NCI-H2081 (cell line): ENCODE data around the gene ZBTB16.

Source experiments
- DNase-seq, 2 experiments: peaks; one replicate each; lab custom pipeline; 2025; lab: John Stamatoyannopoulos, UW

Gene ZBTB16

DNA sequence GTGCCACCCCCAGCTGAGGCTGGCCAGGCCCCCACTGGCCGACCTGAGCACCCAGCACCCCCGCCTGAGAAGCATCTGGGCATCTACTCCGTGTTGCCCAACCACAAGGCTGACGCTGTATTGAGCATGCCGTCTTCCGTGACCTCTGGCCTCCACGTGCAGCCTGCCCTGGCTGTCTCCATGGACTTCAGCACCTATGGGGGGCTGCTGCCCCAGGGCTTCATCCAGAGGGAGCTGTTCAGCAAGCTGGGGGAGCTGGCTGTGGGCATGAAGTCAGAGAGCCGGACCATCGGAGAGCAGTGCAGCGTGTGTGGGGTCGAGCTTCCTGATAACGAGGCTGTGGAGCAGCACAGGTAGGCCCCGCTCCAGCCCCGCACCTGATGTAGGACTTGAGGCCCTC, 4.7 kb downstream of the ZBTB16 start:
- DNase-seq, result no peak

DNA sequence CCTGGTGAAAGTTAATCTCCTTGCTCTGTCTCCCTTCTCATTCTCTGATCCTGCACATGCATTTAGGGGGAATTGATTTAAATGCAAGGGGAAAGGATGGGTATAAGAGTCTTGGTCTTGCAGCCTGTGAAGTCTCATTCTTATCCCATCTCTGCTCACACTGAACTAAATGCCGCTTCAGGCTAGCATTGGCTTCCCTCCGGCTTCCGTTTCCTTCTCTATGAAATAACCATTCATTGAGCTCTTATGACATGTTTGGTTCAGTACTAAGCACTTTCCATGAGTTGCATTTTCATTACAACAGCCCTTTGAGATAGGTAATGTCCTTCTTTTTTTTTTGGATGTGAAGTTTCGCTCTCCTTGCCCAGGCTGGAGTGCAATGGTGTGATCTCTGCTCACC, 5.6 kb downstream of the ZBTB16 start:
- no peak for DNase-seq

DNA sequence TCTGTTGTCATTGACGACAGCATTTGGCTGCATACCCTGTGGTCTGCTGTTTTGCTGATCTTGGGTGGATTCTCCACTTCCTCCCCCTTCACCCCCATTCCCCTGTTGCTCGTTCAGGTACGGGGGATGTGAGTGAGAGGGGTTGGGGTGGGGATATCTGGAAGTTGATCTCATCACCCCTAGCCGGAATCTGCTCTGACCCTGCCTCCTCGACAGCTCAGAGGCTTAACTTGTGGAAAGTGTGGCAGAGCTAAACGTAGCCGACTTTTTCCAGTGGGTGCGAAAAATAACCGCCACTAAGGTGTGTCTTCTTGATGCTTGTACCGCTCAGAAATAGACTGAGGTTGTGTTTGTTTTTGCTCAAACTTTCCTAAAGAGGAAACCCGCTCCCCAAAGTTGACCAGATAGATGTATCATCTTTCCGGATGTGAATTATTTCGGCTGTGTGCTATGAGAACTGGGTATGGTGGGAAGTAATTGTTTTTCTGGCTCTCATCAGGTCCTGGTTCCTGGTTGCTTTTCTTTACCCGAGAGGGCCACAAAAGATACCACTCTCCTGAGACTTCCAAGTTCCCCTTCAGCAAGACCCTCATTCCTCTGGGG, 6.6 kb downstream of the ZBTB16 start:
- no peak for DNase-seq

DNA sequence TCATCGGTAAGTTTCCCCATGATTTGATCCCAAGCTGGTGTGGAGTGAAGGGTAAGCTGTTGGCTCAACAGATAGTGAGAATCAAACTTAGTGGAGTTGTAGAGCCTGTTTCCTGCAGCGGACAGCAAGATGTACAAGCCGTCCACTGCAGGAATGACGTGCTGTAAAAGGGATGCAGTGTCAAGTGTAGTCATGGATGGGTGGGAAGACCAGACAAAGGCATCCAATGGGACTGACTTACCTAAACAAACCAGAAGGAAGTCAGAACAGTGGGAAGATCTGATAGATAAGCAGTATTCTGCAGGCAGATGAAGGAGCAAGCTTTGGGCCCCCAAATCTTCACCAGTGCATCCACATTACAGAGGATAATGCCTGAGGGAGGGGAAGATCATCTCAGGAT, 8.8 kb downstream of the ZBTB16 start:
- DNase-seq, result no peak

DNA sequence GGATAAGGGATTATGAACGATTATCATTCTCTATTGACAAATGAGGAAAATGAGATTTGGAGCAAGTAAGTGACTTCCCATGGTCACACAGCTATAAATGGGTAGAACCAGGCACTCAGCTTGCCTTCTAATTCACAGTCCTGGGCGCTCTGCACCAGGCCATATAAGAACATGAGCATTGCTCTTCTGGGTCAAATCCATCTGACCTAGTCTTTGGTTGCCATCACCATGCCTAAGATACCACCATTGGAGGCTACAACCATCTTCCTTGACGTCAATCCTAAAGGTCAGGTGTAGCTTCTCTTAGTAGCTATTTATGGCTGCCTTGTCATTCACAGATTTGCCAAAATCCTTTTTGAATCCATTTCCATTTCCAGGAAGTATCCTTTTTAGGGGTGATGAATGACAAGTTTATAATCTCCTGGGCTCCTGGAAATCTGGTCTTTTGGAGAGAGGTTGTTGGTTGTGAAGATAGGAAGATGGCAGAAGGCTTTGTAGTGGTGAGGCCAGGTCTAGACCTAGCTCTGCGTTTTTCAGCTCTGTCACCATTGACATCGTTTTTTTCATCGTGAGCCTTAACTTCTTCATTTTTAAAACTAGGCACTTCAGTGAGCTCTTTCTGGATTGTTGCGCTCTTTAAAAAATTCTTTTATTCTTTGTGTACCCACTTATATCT, 11.1 kb downstream of the ZBTB16 start:
- no peak for DNase-seq

DNA sequence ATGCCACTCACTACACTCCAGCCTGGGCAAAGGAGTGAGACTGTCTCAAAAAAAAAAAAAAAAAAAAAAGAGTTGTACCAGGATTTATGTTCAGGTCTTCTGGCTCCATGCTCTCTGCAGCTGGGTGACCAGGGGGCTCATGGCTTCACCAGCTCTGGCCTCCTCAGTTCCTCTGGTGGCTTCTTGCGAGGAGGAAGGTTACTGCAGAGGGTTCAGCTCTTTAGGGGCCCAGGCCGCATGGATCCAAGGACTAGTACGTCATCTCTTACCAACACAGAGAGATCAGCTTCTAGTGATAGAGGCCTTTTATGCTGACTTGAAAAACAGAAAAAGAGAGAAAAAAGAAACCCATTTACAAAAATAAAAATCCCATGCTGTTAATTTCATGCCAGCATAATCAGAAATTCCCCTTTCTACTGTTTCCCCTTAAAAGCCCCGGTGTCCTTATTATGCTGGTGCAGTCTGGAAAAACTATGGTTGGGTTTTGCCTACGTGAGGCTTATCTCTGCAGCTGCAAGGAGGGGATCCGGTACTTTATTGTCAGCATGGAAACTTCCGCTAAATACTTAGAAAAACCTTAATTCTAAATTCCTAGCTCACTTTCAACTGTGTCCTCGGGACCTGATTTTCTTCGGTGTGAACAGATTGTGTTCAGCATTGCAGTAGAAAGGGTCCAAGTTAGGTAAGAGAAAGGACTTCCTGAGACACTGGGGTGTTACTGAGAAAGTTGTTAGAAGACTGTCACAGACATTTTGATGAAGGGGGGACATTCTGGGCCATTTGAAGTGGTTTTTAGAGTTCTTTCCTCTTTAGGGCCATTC, 13.7 kb downstream of the ZBTB16 start:
- DNase-seq, result no peak

DNA sequence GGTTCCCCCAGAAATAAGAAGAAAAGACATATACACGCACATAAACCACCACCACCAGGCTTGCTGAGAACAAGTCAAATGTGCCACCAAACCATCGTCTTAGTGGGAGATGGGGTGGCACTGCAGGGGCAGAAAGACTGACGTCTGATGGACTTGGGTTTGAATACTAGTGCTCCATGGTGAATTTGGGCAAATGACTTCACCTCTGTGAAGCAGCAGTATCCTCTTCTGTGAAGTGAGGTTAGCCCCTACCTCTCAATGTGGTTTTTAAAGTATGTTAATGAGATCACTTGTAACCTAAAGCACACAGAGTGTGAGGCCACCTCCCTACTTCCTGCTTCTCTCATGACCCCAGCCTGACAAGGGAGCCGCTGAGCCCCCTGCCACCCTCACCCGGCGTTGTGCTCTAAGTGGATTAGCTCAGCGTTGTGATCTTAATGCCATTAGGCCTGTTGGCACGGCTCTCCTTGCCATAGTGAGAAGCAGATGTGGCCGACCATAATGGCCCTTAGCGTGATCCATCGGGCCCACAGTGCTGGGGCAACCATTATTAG, 14.4 kb downstream of the ZBTB16 start:
- no peak for DNase-seq

DNA sequence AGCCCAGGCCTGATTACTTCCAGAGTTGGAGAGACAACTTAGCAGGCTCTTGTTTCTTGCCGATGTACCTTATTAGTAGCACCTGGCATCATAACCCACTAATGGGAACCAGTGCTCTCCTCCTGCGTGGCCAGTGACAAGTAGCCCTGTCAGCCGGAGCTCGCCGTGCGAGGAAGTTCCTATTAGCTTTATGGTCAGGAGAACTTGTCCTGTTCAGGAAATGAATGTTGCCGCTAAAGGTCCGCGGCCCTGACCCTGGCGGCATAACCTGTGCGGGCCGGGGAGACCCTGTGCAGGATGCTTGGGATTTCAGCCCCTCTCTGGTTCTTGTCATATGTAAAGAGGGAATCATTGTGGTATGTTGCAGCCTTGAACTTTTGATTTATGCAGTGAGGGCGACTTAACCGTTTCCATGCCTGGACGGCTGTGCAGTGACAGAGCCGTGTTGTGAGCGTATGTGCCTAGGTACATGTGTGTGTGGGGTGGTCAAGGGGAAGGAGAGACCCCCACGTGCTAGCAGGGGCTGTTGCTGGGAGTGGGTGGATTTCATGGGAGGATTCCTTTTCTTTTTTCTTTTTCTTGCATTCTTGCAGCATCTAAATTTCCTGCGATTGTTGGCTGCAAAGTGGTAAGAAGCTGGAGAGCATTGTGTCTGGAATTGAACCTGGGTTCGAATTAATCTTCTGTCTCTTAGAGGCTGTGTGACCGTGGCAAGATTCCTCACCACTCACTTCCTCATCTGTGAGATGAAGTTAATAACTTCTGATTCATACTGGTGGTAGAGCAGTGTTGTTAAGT, 15.2 kb downstream of the ZBTB16 start:
- DNase-seq, result no peak

DNA sequence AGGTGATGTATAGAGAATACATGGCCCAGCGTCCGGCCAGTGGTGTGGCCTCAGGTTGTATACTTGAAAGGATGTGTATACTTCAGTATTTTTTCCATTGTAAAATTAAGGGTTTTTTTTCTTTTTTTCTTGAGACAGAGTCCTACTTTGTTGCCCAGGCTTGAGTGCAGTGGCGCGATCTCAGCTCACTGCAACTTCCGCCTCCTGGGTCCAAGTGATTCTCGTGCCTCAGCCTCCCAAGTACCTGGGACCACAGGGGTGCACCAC, 15.8 kb downstream of the ZBTB16 start:
- DNase-seq, result no peak

DNA sequence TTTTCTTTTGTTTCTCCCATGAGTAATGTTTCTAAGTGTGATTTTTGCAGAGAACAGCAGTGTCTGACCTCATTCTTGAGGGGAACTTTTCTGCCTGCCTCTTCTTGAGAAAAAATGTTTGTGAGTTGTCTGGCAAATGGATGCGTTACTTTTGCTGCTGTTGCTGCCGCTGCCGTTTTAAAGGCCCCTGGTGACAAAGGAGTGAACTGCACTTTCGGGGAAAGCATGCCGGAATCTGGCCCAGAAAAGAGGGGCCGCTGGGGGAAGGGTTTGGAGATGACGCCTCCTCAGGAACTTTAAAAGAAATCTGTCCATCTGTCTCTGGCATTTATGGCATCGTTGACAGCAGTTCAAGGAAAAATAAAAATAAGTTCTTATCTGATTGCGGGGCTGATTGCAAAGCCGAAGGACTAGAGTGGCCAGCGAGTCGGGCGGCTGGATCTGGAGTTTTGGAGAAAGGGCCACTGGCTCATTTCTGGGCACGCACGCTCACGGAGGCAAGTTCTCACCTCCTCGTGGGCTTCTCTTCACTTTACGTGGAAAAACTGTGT, 16.5 kb downstream of the ZBTB16 start:
- DNase-seq, result no peak

DNA sequence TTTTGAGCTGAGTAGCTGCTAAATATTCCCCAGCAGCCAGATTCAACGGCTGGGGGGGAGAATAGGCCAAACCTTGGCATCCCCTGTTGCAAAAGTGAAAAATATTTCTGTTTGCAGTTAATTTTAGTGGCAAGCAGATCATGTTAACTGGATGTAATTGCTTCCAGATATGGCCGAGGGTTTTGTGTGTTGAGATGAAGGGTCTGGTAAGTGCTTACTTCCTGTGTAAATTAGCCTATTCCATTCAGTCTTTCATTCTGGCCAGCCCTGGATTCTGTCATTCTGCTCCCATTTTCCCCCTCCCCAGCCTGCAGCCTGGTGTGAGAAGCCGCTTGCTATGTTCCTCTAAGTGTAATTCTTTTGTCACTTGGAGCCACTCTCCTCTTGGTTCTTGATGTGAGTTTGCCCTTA, 17.4 kb downstream of the ZBTB16 start:
- peak; percentile 63 to 85 for DNase-seq

DNA sequence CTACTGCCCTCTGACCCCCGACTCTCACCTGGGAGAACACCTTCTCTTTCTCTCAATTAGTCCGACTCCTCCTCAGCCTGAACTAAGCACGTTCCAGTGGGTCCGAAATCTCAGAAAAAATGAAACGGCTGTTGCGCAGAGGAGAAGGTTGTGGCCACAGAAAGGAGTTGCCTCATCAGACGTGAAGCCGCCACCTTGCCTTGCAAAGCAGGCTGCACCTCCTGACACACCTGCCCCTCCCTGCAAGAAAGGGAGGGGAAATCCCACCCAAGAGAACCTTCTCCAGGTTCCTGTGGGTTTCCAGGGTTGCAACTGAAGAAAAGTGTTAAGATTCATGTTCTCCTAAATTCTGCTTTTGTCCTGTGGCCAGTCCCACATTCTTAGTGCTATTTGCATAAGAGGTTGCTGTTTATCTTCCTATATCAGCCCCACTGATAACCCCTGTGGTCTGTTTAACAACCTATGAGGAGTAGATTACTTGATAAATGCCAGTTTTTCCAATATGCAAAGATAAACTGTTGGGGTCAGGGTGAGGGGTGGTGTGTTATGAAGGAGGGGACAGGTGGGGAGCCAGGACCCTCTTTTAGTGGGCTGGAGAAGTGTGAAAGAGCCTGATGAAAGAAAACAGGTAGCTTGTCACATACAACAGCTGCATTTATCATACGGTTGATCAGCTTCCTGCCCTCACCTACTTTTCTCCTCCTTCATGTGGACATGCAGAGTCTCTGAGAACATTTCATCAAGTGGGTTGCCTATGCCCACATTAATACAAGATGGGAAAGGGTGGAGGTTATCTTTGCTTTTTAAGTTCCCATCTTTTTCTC, 18.2 kb downstream of the ZBTB16 start:
- DNase-seq, result no peak

DNA sequence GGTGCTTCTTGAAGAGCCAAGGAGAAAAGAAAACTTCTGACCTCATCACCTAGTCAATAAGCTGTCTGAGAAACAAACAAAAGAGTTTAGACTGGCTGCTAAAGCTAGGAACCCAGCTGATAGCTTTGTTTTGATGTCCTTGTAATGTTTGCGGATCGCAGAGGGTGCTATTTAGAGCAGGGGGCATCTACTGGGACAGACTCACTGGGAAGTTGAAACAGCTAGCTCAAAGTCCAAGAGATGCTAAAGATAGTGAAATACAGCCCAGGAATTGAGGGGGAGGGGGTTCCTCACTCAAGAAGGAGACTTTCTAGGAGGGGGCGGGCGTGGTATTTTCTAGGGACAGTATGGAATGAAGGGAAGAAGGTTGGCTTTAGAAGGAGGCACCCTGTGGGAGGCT, 18.9 kb downstream of the ZBTB16 start:
- no peak for DNase-seq

DNA sequence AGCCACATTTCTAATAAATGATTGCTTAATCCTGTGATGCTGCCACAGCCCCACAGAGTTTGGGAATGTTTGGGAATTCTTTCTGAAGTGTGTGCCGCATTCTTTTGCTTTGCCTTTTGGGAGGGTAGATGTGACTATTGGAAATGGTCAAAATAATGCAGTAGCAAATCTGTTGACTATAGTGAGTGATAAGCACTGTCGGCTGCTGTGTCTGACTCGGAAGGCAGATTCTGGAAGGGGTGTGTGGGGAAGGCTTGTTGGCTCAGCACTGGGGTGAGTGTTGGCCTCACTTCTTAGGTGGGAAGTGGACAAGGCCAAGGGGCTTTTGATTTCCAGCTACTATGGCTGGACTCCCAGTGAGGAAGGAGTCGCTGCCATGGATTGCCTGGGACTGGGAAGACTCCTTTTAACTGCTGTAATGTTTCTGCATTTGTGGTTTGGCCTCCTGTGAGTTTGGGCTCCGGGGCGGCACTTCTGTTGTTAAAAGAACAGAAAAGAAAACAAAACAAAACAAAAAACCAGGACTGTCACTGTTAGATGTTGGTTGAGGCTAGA, 20.1 kb downstream of the ZBTB16 start:
- no peak for DNase-seq

DNA sequence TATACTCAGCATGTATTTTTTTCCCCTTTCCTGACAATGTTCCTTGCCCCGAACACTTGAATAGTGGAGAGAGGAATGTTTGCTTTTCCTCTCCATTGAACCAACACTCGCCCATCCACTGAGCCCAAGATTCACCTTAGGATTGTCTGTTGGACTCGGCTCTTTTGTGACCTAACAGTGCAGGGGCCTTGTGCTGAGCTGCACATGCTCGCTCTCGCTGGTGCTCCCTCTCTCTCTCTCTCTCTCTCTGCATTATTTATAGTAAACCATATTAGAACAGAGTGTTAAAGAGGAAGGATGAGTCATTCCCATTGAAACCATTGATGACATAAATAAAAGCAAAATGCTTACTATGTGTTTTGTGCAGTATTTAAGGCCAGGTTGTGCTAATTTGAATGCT, 20.7 kb downstream of the ZBTB16 start:
- no peak for DNase-seq

DNA sequence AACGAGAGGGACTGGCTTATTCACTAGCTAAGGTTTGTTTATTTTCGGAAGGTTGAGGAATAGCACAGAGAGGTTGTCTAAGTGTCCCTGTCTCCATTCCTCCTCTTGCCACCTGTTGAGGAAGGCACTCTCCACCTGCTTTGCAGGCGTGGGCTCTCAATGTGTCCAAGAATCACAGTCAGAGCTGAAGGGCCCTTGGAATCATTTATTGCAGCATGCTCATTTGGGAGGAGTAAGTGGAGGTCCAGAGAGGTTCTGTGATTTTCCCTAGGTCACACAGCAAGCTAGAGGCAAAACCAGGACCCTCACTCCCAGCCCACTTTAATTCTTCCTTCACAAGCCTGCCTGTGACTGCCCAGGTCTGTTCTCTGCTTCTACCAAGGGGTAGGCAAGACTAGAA, 21.3 kb downstream of the ZBTB16 start:
- DNase-seq, result no peak

DNA sequence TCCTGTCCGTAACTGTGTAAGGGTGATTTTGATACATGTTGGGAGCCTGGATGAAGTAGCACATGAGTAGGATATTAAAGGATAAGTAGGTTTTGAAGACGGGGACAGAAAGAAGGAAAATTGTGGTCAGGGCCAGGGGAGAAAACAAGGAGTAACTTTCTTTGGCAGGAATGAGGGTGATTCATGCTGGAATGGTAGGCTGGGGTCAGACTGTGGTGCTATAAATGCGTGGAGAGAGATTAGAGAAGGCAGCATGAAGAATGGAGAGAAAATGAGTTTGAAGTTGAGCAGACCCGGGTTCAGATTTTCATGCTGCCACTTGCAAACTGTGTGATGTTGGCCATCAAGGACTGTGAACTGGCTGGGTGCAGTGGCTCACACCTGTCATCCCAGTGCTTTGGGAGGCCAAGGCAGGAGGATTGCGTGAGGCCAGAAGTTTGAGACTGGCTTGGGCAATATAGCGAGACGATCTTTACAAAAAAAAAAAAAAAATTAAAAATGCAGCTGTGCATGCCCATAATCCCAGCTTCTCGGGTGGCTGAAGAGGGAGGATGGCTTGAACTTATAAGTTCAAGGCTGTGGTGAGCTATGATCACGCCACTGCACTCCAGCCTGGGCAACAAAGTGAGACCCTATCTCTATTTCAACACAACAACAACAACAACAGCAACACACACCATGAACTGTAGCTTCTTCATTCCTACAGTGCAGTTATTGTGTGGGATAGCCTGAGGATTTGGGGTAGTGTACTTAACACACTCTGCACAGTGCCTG, 22.3 kb downstream of the ZBTB16 start:
- DNase-seq, result no peak

DNA sequence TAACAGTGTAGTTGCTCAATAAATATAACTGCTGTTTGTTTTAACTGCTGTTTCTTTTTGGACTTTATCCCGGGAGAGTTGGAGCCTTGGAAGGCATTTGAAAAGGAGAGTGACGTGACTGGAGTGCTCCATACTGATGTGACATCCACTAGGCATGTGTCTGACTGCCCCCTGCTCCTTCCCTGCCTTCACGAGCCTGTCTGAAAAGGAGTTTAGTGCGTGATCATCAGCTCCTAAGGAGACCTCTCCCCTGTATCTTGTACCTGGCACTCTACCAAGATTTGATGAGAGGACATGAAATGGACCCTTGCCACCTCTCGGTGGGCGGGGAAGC, 22.9 kb downstream of the ZBTB16 start:
- no peak for DNase-seq

DNA sequence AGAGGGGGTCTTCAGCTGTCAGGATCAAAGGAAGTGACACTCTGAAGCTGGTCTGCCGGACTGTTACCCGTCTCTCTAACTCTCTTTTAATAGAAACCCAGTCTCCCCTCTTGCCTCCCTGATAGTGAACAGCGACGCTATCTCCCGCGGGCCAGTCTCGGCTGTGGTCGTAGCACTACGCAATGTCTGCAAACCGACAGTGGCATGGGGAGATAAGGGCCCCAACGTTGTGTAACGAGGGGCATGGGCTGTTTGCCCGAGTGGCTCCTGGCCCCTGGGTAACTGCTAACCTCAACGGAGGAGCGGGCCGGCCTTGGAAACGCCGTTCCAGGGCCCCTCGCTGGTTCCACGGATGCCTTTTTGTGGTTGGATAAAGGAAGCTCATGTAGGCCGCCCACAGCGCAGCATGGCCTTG, 23.3 kb downstream of the ZBTB16 start:
- no peak for DNase-seq
